HS-27A (cell line): ENCODE results near the gene MAGI1.
A peak's percentile ranks its signal among the peaks of the same experiment; 100 is the strongest.

Experiments used
- DNase-seq: peaks from one replicate; pipeline ENCODE4 v3.0.0-alpha.2; 2012; ENCODE audit warnings: low read depth, missing footprints

The MAGI1 gene

DNA sequence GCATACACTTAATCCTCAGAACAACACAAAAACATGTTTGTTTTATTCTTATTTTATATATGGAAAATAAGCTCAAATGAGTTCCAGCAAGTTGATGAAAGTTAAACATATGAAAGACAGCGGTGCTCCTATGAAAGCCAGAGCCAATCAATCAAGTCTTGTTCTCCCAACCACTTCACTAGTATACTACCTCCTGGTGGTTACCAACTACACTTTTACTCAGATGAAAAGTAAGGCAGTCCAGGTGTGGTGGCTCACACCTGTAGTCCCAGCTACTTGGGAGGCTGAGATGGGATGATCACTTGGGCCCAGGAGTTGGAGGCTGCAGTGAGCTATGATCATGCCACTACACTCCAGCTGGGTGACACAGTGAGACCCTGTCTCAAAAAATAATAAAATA is 66.0 kb downstream of the MAGI1 start:
- DNase-seq = no peak

- no peak for DNase-seq
Measured at GRCh38 chr3:65971293-65972252, 67.1 kb downstream of the MAGI1 start.

DNA sequence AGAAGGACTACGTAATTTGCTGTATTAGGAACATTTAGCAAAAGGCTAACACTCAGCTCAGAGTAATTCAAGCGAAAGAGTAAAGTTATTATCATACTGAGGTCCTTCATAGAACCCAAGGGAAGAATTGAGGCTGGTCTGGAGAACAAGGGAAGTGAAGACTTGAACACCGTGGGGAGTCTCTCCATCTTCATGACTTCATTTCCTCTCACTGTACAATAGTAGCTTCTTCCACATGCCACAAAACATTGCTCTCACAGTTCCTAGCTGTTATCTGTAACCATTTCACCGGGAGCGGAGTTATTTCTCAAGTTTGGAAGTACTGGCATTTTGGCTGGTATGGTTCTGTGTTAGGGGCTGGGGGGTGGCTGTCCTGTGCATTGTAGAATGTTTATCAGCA is 69.7 kb downstream of the MAGI1 start:
- no peak for DNase-seq

DNA sequence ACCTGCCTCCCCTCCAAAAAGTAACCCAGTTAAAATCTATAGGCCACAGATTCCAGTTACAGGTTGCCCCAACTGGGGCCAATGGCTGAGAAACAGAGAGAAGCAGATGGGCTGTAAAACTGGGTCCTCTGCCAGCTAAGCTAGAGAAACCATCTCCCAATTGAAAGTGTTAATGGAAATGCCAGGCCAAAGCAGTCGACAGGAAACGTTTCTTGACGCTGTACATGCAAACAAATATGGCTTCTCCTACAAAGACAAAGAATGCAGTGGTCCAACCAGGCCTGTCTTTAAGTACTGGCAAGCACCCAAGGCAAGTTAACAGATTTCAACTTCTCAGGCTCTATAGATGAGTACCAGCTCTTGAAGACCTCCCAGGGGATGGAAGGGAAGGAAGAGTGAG is 71.3 kb downstream of the MAGI1 start:
- no peak for DNase-seq

DNA sequence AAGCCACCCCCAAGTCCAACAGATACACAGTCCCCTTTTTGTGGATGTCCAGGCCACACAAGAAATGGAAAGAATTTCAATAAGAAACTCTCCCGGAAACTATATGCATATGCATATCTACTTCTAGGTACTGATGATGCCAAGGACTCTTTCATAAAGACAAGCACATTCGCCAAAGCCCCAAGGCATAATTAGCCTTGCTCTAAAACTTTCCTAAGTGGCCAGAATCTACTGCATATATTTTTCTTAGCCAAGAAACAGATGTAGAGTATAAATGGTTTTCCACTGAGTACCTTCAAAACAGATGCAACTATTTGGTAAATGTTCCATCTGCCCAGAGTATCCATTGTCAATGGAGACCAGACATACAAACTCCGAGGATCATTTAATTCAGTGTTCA is 73.9 kb downstream of the MAGI1 start:
- no peak for DNase-seq

DNA sequence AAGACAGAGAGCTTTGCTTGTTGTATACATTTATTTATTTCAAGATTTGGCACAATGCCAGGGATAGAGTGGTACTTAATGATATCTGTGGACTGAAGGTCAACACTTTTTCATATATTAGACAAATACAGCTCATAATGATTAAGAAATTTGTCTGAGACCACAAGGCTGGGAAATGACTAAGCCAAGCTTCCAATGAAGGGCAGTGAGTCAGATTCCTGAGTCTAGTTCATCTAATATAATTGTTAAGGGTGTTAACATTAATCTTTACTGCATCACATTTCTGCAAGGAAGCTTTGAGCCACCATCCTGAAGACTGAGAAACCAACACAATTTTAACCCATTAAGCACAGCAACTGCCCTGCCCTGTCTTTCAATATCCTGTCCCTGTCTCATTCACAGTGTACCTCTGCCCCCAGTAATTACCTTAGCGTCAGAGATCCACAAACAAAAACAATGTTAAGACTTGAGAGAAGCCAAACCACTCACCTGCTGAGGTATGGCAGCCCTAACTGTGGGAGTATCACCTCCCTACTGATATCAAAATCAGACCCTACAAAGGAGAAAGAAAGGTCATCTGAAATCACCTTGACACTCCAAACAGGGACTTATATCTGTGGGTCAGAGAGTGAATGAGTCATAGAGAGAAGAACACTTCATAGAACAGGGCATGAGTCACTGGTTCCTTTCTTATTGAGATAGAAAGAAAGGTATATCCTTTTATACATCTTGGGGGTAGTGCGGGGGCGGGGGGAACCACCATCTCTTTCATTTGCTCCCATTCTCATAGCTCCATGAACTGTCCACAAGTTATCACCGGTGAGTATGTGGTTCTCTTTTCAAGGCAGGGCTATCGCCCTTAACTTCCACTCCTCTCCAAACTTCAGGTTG is 74.7 kb downstream of the MAGI1 start:
- DNase-seq = peak; percentile 84

DNA sequence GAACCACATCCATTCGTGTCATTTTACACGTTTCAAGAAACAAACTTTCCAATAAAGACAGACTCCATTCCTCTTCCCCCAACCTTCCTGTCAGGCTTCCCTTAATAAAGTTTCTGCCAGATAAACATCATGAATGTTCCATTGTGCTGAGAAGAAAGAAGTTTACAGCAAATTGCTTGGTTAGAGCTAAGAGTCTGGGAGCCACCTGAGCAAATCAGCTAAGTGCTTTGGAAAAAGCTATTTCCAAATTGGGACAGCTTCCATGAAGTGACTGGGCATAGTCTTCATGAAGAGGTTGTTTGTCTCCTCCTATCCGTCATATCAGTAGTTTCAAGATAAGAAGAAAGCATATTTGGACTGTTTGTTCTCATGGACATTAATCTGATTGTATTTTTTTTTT is 77.0 kb downstream of the MAGI1 start:
- no peak for DNase-seq

- no peak for DNase-seq
Measured at GRCh38 chr3:65961128-65961527, 77.6 kb downstream of the MAGI1 start.

- no peak for DNase-seq
Measured at GRCh38 chr3:65960087-65960486, 78.6 kb downstream of the MAGI1 start.

DNA sequence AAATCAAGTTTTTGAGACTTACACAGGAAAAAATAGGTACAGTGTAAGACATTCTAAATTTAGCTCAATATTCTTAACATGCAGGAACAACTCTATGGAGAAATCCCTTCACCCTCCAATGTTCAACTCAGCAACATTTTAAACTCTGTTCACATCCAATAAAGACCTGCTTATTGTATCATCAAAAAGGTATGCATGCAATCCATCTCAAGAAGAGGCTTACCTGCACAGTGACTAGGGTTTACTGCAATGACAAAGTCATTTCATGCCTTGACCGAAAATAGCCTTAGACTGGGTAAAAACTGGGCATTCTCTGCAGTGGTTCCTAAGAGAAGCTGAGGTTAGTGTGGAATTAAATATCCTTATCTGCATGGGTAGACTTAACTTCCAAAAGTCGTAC is 80.5 kb downstream of the MAGI1 start:
- DNase-seq = no peak

GRCh38 chr3:65955792-65956477 is 82.8 kb downstream of the MAGI1 start:
- DNase-seq = peak; percentile 60

- DNase-seq = no peak
Measured at GRCh38 chr3:65953881-65954733, 84.6 kb downstream of the MAGI1 start.

GRCh38 chr3:65953301-65953812 is 85.4 kb downstream of the MAGI1 start:
- no peak for DNase-seq

DNA sequence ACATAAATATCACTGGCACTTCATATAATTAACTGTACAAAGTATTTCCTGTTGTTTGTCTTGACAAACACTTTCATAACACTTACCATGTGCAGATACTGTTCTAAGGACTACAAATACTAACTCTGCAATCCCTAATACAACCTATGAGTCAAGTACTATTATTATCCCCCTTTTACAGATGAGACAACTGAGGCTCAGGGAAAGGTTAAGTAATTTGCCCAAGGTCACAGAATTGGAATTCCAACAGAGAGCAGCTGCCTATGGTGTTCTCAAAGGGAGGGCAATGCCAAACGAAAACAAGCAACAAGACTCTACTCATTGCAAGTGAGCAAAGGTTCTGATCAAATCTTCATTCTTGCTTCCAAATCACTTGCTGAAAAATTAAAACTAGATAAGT is 85.9 kb downstream of the MAGI1 start:
- no peak for DNase-seq

- DNase-seq = peak; percentile 59
Measured at GRCh38 chr3:65951836-65952505, 86.7 kb downstream of the MAGI1 start.

DNA sequence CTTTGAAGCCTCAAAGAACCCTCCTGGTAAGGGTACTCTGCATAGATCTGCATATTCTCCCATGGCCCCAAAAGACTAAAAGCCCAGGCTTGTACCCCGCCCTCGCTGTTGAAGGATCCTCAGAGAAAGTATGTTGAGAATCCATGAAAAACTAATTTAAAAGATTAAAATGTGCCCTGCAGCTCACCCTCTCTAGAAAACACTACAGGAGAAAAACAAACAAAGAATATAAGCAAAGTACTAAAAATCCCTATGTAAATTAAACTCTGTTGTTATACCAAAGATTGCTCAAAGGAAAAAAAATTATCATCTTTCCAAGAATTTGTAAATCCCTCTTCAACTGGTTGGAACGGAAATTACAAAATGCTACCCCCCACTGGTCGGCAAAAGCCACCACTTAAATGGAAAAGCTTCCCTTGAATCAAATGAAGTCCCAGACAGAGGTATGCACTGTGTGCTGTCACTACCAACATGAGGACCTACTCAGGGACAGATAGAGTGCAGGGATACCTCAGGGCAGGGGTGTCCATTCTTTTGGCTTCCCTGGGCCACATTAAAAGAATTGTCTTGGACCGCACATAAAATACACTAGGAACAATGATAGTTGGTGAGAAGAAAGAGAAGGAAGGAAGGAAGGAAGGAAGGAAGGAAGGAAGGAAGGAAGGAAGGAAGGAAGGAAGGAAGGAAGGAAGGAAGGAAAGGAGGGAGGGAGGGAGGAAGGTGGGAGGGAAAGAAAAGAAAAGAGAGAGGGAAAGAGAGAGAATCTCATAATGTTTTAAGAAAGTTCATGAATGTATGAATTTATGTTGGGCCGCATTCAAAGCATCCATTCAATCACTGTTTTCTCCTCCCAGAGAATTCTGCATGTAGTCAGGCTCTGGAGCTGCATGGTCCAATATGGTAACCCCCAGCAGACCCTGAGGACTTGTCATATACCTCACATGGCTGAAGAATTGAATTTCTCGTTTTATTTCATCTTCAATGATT is 88.1 kb downstream of the MAGI1 start:
- DNase-seq = no peak

GRCh38 chr3:65948841-65949573 is 89.7 kb downstream of the MAGI1 start:
- no peak for DNase-seq

DNA sequence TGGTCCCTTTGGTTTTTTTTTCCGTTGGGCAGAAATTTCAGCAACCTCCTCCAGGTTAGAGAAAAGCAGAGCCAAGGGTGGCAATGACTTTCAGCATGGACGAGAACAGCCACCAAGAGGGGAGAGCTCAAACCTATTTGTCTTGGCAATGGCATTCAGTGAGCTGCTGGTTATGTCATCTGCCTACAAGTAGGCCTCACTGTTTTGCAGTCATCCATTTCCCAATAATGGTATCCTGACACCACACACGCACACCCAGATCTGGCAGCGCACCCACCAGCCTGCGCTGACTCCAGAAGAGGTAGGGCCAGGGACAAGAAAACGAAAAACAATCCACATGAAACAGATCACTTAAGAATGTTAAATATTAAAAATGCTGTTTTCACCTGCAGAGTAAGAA is 92.3 kb downstream of the MAGI1 start:
- DNase-seq = no peak

DNA sequence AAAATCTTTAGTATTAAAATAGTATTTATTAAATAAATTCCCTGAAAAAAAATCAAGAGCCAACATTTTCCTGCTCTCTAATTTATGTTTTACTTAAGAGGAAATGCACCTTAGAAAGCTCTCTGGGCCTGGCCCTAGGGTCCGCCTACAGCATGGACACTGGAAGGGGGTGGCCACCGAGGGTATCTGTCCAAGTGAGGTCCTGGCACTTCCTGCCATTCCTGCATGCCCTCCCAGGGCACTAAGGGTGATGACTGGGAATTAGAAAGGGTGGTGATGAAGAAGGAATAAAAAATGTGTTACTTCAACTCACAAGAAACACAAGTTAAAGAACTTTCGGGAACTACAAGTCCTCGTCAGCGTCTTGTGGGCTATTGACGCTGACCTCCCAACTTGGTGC is 92.8 kb downstream of the MAGI1 start:
- no peak for DNase-seq
